Measurements from ENCODE around the gene SLC18A3. TPM values are rescaled to one million over a fixed set of nuclear protein-coding genes. Genes with fewer than 3 reads are reported as not detected.

SLC18A3 gene
- total and polyA plus RNA-seq, 3 donors from 2014 or later, result not detected

GRCh38 chr10:49597426-49598163 is 12.5 kb upstream of the SLC18A3 start:
- DNase-seq, result no peak
- no peak overlapping the region for H3K27ac ChIP-seq
- H3K36me3 ChIP-seq (ENCODE audit: low read depth, missing control alignments), result no peaks in the 10 kb centered on the region
- 77 to 82% methylated on average over 11 of the region's 11 CpGs for WGBS, 2 donors
- H3K4me3 ChIP-seq, result no peak overlapping the region
- H3K9me3 ChIP-seq, result no peaks in the 10 kb centered on the region
- H3K4me1 ChIP-seq, result no peaks in the 10 kb centered on the region
- intact Hi-C loops (cut with DNase I; ENCODE audit: low total_unique reads), result no loop called here
- H3K27me3 ChIP-seq, result no peaks in the 10 kb centered on the region
- TF ChIP-seq CTCF (IDR thresholded peaks at IDR 0.05) (no peak), POLR2A (IDR thresholded peaks at IDR 0.05) (no peak)

DNA sequence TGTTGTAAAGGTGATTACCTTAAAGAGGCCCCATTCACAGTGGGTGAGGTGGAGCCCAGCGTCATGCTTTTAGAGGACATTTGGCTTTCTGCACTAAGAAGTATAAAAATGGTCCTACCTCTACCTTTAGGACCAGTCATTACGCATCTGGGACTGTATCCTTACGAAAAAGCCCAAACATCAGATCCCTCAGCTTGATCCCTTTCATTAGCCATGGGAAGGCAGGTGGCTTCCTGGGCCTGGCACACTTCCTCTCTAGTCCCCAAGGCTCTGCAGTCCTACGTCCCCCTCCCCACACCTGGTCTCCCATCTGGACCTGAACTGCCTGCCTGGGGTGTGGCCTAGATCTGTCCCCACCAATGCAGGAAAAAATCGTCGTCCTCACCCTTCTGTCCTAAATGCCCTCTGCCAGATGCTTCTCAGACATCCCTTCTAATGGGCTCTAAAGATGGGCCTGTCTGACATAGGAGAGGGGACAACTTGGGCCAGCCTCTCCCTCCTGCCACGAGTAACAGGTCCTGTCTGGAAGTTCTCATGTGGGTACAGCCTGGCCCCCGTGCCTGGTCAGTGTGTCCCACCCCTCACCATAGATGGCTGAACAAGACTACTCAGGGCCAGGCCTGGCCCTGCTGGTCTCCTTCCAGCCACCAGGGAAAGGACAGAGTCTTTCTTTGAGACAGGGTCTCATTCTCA is 11.8 kb upstream of the SLC18A3 start:
- intact Hi-C loops (cut with DNase I; ENCODE audit: low total_unique reads), result no loop called here
- no peak for TF ChIP-seq POLR2A (IDR thresholded peaks at IDR 0.05)
- TF ChIP-seq CTCF (IDR thresholded peaks at IDR 0.05), result no peak
- no peaks in the 10 kb centered on the region for H3K4me1 ChIP-seq

DNA sequence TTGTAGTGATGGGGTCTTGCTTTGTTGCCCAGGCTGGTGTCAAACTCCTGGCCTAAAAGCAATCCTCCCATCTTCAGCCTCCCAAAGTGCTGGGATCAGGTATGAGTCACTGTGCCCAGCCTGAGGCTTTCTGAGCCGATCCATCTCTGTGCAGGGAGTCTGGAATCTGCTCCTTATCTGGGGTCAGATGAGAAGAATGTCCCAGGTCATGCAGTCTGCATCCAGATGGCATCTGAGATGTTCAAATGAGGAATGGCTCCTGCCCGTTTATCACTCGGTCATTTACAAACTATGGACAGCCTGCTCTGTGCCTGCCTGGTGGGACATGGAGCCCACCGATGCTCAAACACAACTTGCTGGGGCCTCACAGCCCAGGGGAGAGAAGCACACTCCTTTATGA is 11.1 kb upstream of the SLC18A3 start:
- intact Hi-C loops (cut with DNase I; ENCODE audit: low total_unique reads), result no loop called here
- H3K4me1 ChIP-seq, result no peaks in the 10 kb centered on the region
- WGBS, 2 donors, result 41 to 75% methylated on average over 3 to 4 of the region's 4 CpGs

More for the DNA sequence above, 11.8 kb upstream of the SLC18A3 start:
- Histone ChIP-seq H3K36me3 (ENCODE audit: low read depth, missing control alignments) (no peaks in the 10 kb centered on the region), H3K9me3 (no peaks in the 10 kb centered on the region), H3K27me3 (no peaks in the 10 kb centered on the region), H3K4me3 (no peak overlapping the region), H3K27ac (no peak overlapping the region)
- WGBS, 2 donors, result 74 to 86% methylated on average over 5 to 8 of the region's 8 CpGs
- no peak for DNase-seq

GRCh38 chr10:49599546-49599945 is 10.6 kb upstream of the SLC18A3 start:
- DNase-seq, result no peak
- Histone ChIP-seq H3K4me3 (no peak overlapping the region), H3K4me1 (no peaks in the 10 kb centered on the region), H3K9me3 (no peaks in the 10 kb centered on the region), H3K36me3 (ENCODE audit: low read depth, missing control alignments) (no peaks in the 10 kb centered on the region), H3K27ac (no peak overlapping the region), H3K27me3 (no peaks in the 10 kb centered on the region)
- intact Hi-C loops (cut with DNase I; ENCODE audit: low total_unique reads), result no loop called here
- TF ChIP-seq POLR2A (IDR thresholded peaks at IDR 0.05), result no peak
- TF ChIP-seq CTCF (IDR thresholded peaks at IDR 0.05), result no peak
- WGBS, 2 donors, result 84 to 85% methylated on average over 3 of the region's 3 CpGs

More for the DNA sequence above, 11.1 kb upstream of the SLC18A3 start:
- no peak for DNase-seq
- TF ChIP-seq CTCF (IDR thresholded peaks at IDR 0.05), result no peak
- no peak for TF ChIP-seq POLR2A (IDR thresholded peaks at IDR 0.05)
- Histone ChIP-seq H3K27ac (no peak overlapping the region), H3K27me3 (no peaks in the 10 kb centered on the region), H3K36me3 (ENCODE audit: low read depth, missing control alignments) (no peaks in the 10 kb centered on the region), H3K4me3 (no peak overlapping the region), H3K9me3 (no peaks in the 10 kb centered on the region)

Measured in testis (tissue), 3 donors.